Adipose tissue (tissue), 3 donors: ENCODE results near the gene EXT2. TPM values are rescaled to one million over a fixed set of nuclear protein-coding genes. Genes with fewer than 3 reads are reported as not detected.

Experiments used
- H3K27ac ChIP-seq: one replicate; pipeline ENCODE4 v1.5.1; 2013; ENCODE audit warnings: low read depth, low read length
- WGBS, 3 donors: extraction: QIAGEN DNeasy Blood & Tissue Kit; methylation state at CpG; one replicate each; pipeline ENCODE4 v1.1.7; 2013; 5-methylcytosine and 5-hydroxymethylcytosine counted together
- polyA plus RNA-seq, 3 donors: library from polyadenylated mRNA; stranded (reverse); fragments of 200-250 nt; gene quantifications; one replicate each; pipeline ENCODE4 v1.2.3, GENCODE V29; 2013
- donor health status: healthy with polysubstance abuse.
- donor health status: Bipolar disorder and iron deficiency.
- donor health status: healthy.

Gene EXT2
- polyA plus RNA-seq, 3 donors = 18.6 to 33.6 (median 20.7) TPM

- no peak overlapping the region for H3K27ac ChIP-seq
- 74 to 80% (median 75%) methylated on average over 5 of the region's 5 CpGs for WGBS, 3 donors
Observed at GRCh38 chr11:44120169-44120568, 24.7 kb downstream of the EXT2 start.

- WGBS, 3 donors = 67 to 90% (median 77%) methylated on average over 4 of the region's 4 CpGs
- H3K27ac ChIP-seq = no peak overlapping the region
Observed at GRCh38 chr11:44125598-44125997, 30.1 kb downstream of the EXT2 start.

- H3K27ac ChIP-seq = no peak overlapping the region
- WGBS, 3 donors = 62 to 90% (median 88%) methylated on average over 2 of the region's 2 CpGs
Observed at GRCh38 chr11:44126304-44126703, 30.8 kb downstream of the EXT2 start.

- no peak overlapping the region for H3K27ac ChIP-seq
- WGBS, 3 donors = 73 to 94% (median 77%) methylated on average over 8 of the region's 8 CpGs
Observed at GRCh38 chr11:44127130-44127529, 31.7 kb downstream of the EXT2 start.

GRCh38 chr11:44128729-44129128 lies 33.3 kb downstream of the EXT2 start:
- WGBS, 3 donors = 37 to 96% (median 87%) methylated on average over 3 of the region's 3 CpGs
- H3K27ac ChIP-seq = no peak overlapping the region

- H3K27ac ChIP-seq = no peak overlapping the region
- WGBS, 3 donors = 75 to 87% (median 84%) methylated on average over 6 of the region's 6 CpGs
Observed at GRCh38 chr11:44130751-44131150, 35.3 kb downstream of the EXT2 start.

- H3K27ac ChIP-seq = no peak overlapping the region
- WGBS, 3 donors = 71 to 85% (median 79%) methylated on average over 1 of the region's 1 CpG
Observed at GRCh38 chr11:44133335-44133946, 38.0 kb downstream of the EXT2 start.

GRCh38 chr11:44134625-44135024 lies 39.1 kb downstream of the EXT2 start:
- WGBS, 3 donors = 72 to 86% (median 80%) methylated on average over 1 of the region's 1 CpG

GRCh38 chr11:44136176-44136945 lies 40.9 kb downstream of the EXT2 start:
- 88 to 91% (median 90%) methylated on average over 3 of the region's 3 CpGs for WGBS, 3 donors
- H3K27ac ChIP-seq = no peak overlapping the region

More at GRCh38 chr11:44134625-44135024, 39.1 kb downstream of the EXT2 start:
- H3K27ac ChIP-seq = no peak overlapping the region

- 79 to 87% (median 85%) methylated on average over 1 of the region's 1 CpG for WGBS, 3 donors
- H3K27ac ChIP-seq = no peak overlapping the region
Observed at GRCh38 chr11:44137057-44137456, 41.6 kb downstream of the EXT2 start.

- 70 to 74% (median 73%) methylated on average over 2 of the region's 2 CpGs for WGBS, 3 donors
- H3K27ac ChIP-seq = no peak overlapping the region
Observed at GRCh38 chr11:44138286-44138685, 42.8 kb downstream of the EXT2 start.

GRCh38 chr11:44138980-44139379 lies 43.5 kb downstream of the EXT2 start:
- no peak overlapping the region for H3K27ac ChIP-seq
- WGBS, 3 donors = 69 to 84% (median 78%) methylated on average over 2 of the region's 2 CpGs

- no peak overlapping the region for H3K27ac ChIP-seq
- 72 to 81% (median 73%) methylated on average over 13 of the region's 13 CpGs for WGBS, 3 donors
Observed at GRCh38 chr11:44139565-44140330, 44.3 kb downstream of the EXT2 start.

- 72 to 89% (median 88%) methylated on average over 1 of the region's 1 CpG for WGBS, 3 donors
- H3K27ac ChIP-seq = no peak overlapping the region
Observed at GRCh38 chr11:44140372-44140771, 44.9 kb downstream of the EXT2 start.

- WGBS, 3 donors = 79 to 91% (median 86%) methylated on average over 1 of the region's 1 CpG
- no peak overlapping the region for H3K27ac ChIP-seq
Observed at GRCh38 chr11:44140805-44141204, 45.3 kb downstream of the EXT2 start.

- no peak overlapping the region for H3K27ac ChIP-seq
- 72 to 75% (median 74%) methylated on average over 7 of the region's 7 CpGs for WGBS, 3 donors
Observed at GRCh38 chr11:44143987-44144909, 48.8 kb downstream of the EXT2 start.

GRCh38 chr11:44145011-44145775 lies 49.7 kb downstream of the EXT2 start:
- no peak overlapping the region for H3K27ac ChIP-seq
- WGBS, 3 donors = 81 to 89% (median 84%) methylated on average over 3 of the region's 3 CpGs

- WGBS, 3 donors = 93 to 100% (median 99%) methylated on average over 2 of the region's 2 CpGs
- no peak overlapping the region for H3K27ac ChIP-seq
Observed at GRCh38 chr11:44146931-44147330, 51.5 kb downstream of the EXT2 start.
